NCI-H748 treated with DMSO at 0.1 percent for 48 hours (cell line): Measurements from ENCODE around the gene SHC1.

ENCODE experiments used
- DNase-seq: peaks from one replicate; lab custom pipeline; 2025; lab: John Stamatoyannopoulos, UW

The SHC1 gene

GRCh38 chr1:155008015-155008941 is 37.7 kb upstream of the SHC1 start:
- no peak for DNase-seq

- DNase-seq = no peak
Observed at GRCh38 chr1:155007251-155007828, 36.8 kb upstream of the SHC1 start.

- no peak for DNase-seq
Observed at GRCh38 chr1:155006601-155007101, 36.1 kb upstream of the SHC1 start.

- no peak for DNase-seq
Observed at GRCh38 chr1:155005076-155006011, 34.8 kb upstream of the SHC1 start.

GRCh38 chr1:155004352-155005075 is 34.0 kb upstream of the SHC1 start:
- DNase-seq = no peak

GRCh38 chr1:155003766-155004351 is 33.3 kb upstream of the SHC1 start:
- DNase-seq = no peak

- DNase-seq = peak; percentile 27
Observed at GRCh38 chr1:155003227-155003765, 32.7 kb upstream of the SHC1 start.

- DNase-seq = no peak
Observed at GRCh38 chr1:155002464-155003226, 32.1 kb upstream of the SHC1 start, which contains the start of gene ZBTB7B. ZBTB7B (plus strand) TSS chr1:155002802; CDS start chr1:155014661, 11,859 bp downstream.

GRCh38 chr1:155001675-155002463 is 31.3 kb upstream of the SHC1 start:
- DNase-seq = peak; percentile 97

GRCh38 chr1:155001425-155001674 is 30.8 kb upstream of the SHC1 start:
- no peak for DNase-seq

- no peak for DNase-seq
Observed at GRCh38 chr1:155000726-155001424, 30.3 kb upstream of the SHC1 start.

GRCh38 chr1:155000411-155000725 is 29.8 kb upstream of the SHC1 start:
- DNase-seq = no peak

- DNase-seq = no peak
Observed at GRCh38 chr1:154999571-155000410, 29.2 kb upstream of the SHC1 start.

- peak; percentile 37 for DNase-seq
Observed at GRCh38 chr1:154998818-154999570, 28.4 kb upstream of the SHC1 start.

GRCh38 chr1:154998201-154998780 is 27.7 kb upstream of the SHC1 start:
- DNase-seq = no peak

GRCh38 chr1:154996966-154997701 is 26.6 kb upstream of the SHC1 start:
- no peak for DNase-seq
